Esophagus squamous epithelium (tissue), 5 donors: ENCODE data around the gene EXOC7. TPM values are rescaled to one million over a fixed set of nuclear protein-coding genes. Genes with fewer than 3 reads are reported as not detected.

ENCODE experiments used
- DNase-seq: peaks from one replicate; lab custom pipeline; 2025; lab: John Stamatoyannopoulos, UW
- H3K27ac ChIP-seq, 4 donors: fragments of 200-600 bp; sonication (generic); one replicate each; pipeline ENCODE4 v1.5.1; 2016 to 2019; ENCODE audit warnings: mild to moderate bottlenecking in 1 of 4
- H3K27me3 ChIP-seq, 4 donors: fragments of 200-600 bp; sonication (generic); 1 replicate in 3 of 4; 2 replicates in 1 of 4; pipeline versions ENCODE4 v1.5.1 to v1.6.0; 2017 to 2021; ENCODE audit warnings: antibody characterized with exemption in 1 of 4
- H3K36me3 ChIP-seq, 3 donors: fragments of 200-600 bp; sonication (generic); one replicate each; pipeline ENCODE4 v1.5.1; 2016 to 2019
- H3K4me1 ChIP-seq, 3 donors: fragments of 200-600 bp; sonication (generic); one replicate each; pipeline ENCODE4 v1.5.1; 2017 to 2019
- H3K4me3 ChIP-seq, 4 donors: fragments of 200-600 bp; sonication (generic); 1 replicate in 3 of 4; 2 replicates in 1 of 4; pipeline ENCODE4 v1.5.1; 2016 to 2019; ENCODE audit warnings: mild to moderate bottlenecking in 2 of 4, moderate library complexity in 1 of 4
- H3K9me3 ChIP-seq, 3 donors: fragments of 200-600 bp; sonication (generic); one replicate each; pipeline ENCODE4 v1.5.1; 2016 to 2019
- CTCF ChIP-seq, 6 experiments: fragments of 450-650 bp in 4 of 6; fragments of 200-600 bp in 2 of 6; sonication (generic) in 2 of 6; IDR thresholded peaks; one replicate each; pipeline ENCODE4 v1.5.1; 2016 to 2019; ENCODE audit warnings: antibody characterized with exemption in 6 of 6, mild to moderate bottlenecking in 4 of 6, moderate library complexity in 4 of 6
- POLR2A ChIP-seq, 4 donors: fragments of 450-650 bp; IDR thresholded peaks; one replicate each; pipeline ENCODE4 v1.6.1; 2017; ENCODE audit warnings: antibody characterized with exemption in 4 of 4, mild to moderate bottlenecking in 4 of 4, moderate library complexity in 3 of 4
- WGBS, 2 donors: methylation state at CpG; one replicate each; pipeline ENCODE4 v1.1.5; 2018; 5-methylcytosine and 5-hydroxymethylcytosine counted together
- intact Hi-C: fragments of 100-400 bp; cut with DNase I; formaldehyde crosslinking; loops from one replicate; pipeline ENCODE4 v1.15.0; 2022
- small RNA-seq, 4 donors: library from RNA; depleted of rRNA; stranded (forward); fragments of <200 nt; gene quantifications; one replicate each; pipeline ENCODE3, GENCODE V24; 2016
- total RNA-seq, 4 donors: library from RNA; depleted of rRNA; stranded (reverse); fragments of >200 nt; gene quantifications; one replicate each; pipeline ENCODE4 v1.1.0, GENCODE V29; 2016
- donor health status: DM: yes; HTN: yes; CAD: no.

EXOC7 gene
- total RNA-seq, 4 donors from 2014 or later = 70.3 to 84.5 (median 74.4) TPM

GRCh38 chr17:76032780-76033108, 70.8 kb downstream of the EXOC7 start:
- DNase-seq = no peak
- no peak overlapping the region for H3K27ac ChIP-seq
- peaks cover 0 to 2% (median 0%) of the 10 kb centered on the region in 3 donors for H3K36me3 ChIP-seq
- intact Hi-C loops = no loop called here
- no peaks in the 10 kb centered on the region for H3K9me3 ChIP-seq
- H3K4me3 ChIP-seq = no peak overlapping the region
- 83 to 90% methylated on average over 3 to 5 of the region's 5 CpGs for WGBS, 2 donors
- peaks cover 10 to 39% (median 10%) of the 10 kb centered on the region in 3 donors for H3K4me1 ChIP-seq
- TF ChIP-seq CTCF (IDR thresholded peaks at IDR 0.05) (no peak), POLR2A (IDR thresholded peaks at IDR 0.05) (no peak)
- no peaks in the 10 kb centered on the region for H3K27me3 ChIP-seq

GRCh38 chr17:76032073-76032779, 71.4 kb downstream of the EXOC7 start:
- no peaks in the 10 kb centered on the region for H3K36me3 ChIP-seq
- H3K4me1 ChIP-seq = peaks cover 10 to 43% (median 10%) of the 10 kb centered on the region in 3 donors
- WGBS, 2 donors = 76 to 82% methylated on average over 9 to 17 of the region's 20 CpGs
- intact Hi-C loops = no loop called here
- no peak overlapping the region for H3K27ac ChIP-seq
- no peak for DNase-seq
- no peaks in the 10 kb centered on the region for H3K27me3 ChIP-seq
- no peaks in the 10 kb centered on the region for H3K9me3 ChIP-seq
- no peak for TF ChIP-seq POLR2A (IDR thresholded peaks at IDR 0.05)
- no peak overlapping the region for H3K4me3 ChIP-seq

Small RNA genes within 50 kb of the gene (small RNA-seq; reads per million reads assigned to genes)
- 0 reads per million in 4 donors for gene MIR6868

Other genes starting within 250 kb of the EXOC7 start
- gene WBP2, start 248.5 kb downstream of the EXOC7 start, total RNA-seq = 10 to 100 TPM; 24.9 to 44.2 (median 36.9) TPM
- gene TRIM47, start 225.2 kb downstream of the EXOC7 start, total RNA-seq = 10 to 100 TPM; 19.5 to 33.4 (median 25.5) TPM
- 10 to 100 TPM; 17.3 to 24.6 (median 19.6) TPM for gene TRIM65, start 206.8 kb downstream of the EXOC7 start, total RNA-seq
- 10 to 100 TPM; 40.2 to 49.2 (median 41.0) TPM for gene MRPL38, start 198.9 kb downstream of the EXOC7 start, total RNA-seq
- 10 to 100 TPM; 13.9 to 18.3 (median 15.5) TPM for gene FBF1, start 162.7 kb downstream of the EXOC7 start, total RNA-seq
- gene ACOX1, start 124.6 kb downstream of the EXOC7 start, total RNA-seq = 10 to 100 TPM; 46.9 to 73.3 (median 62.3) TPM
- 10 to 100 TPM; 24.6 to 40.6 (median 26.2) TPM for gene TEN1, start 124.5 kb downstream of the EXOC7 start, total RNA-seq
- gene CDK3, start 102.9 kb downstream of the EXOC7 start, total RNA-seq = 1 to 10 TPM; 2.4 to 6.6 (median 3.6) TPM
- 100 to 1,000 TPM; 132 to 604 (median 223) TPM for gene EVPL, start 76.5 kb downstream of the EXOC7 start, total RNA-seq
- 10 to 100 TPM; 40.6 to 78.0 (median 52.7) TPM for gene SRP68, start 31.3 kb downstream of the EXOC7 start, total RNA-seq
- 1 to 10 TPM in 1 of 4 donors, under 1 TPM in 2, not detected in 1; 0.32 to 1.6 (median 0.44) TPM for gene GALR2, start 29.0 kb downstream of the EXOC7 start, total RNA-seq
- gene ZACN, start 24.6 kb downstream of the EXOC7 start, total RNA-seq = not detected
- under 1 TPM in 2 of 4 donors, not detected in 2; 0.19 to 0.57 TPM for gene FOXJ1, start 37.5 kb upstream of the EXOC7 start, total RNA-seq
- 1 to 10 TPM in 1 of 4 donors, under 1 TPM in 3; 0.11 to 3.4 (median 0.26) TPM for gene RNF157, start 136.7 kb upstream of the EXOC7 start, total RNA-seq
- 10 to 100 TPM in 3 of 4 donors, 1 to 10 TPM in 1; 7.9 to 27.2 (median 13.6) TPM for gene UBALD2, start 161.6 kb upstream of the EXOC7 start, total RNA-seq
- 1 to 10 TPM; 1.1 to 2.8 (median 1.8) TPM for gene QRICH2, start 204.5 kb upstream of the EXOC7 start, total RNA-seq